GM21381 (cell line): ENCODE results near the gene AKAP3.

Experiments used
- ATAC-seq: cut with Tn5 transposase; IDR thresholded peaks from one replicate; pipeline ENCODE4 v1.9.1; 2021; ENCODE audit warnings: mild to moderate bottlenecking, moderate library complexity; ENCODE audit not compliant: unreplicated experiment

Gene AKAP3

GRCh38 chr12:4603421-4603820, 45.4 kb downstream of the AKAP3 start:
- ATAC-seq: no peak

GRCh38 chr12:4595881-4596280, 53.0 kb downstream of the AKAP3 start:
- ATAC-seq: no peak

GRCh38 chr12:4591180-4591687, 57.6 kb downstream of the AKAP3 start:
- no peak for ATAC-seq

- no peak for ATAC-seq
These were observed 58.9 kb downstream of the AKAP3 start for GRCh38 chr12:4589941-4590340.

GRCh38 chr12:4588916-4589315, 59.9 kb downstream of the AKAP3 start:
- ATAC-seq: no peak

GRCh38 chr12:4587108-4587507, 61.7 kb downstream of the AKAP3 start:
- no peak for ATAC-seq

- no peak for ATAC-seq
These were observed 62.4 kb downstream of the AKAP3 start for GRCh38 chr12:4586500-4586899.

- ATAC-seq: no peak
These were observed 64.0 kb downstream of the AKAP3 start for GRCh38 chr12:4584896-4585295.

GRCh38 chr12:4584281-4584680, 64.6 kb downstream of the AKAP3 start:
- ATAC-seq: no peak

GRCh38 chr12:4580281-4580688, 68.6 kb downstream of the AKAP3 start:
- ATAC-seq: no peak

- ATAC-seq: no peak
These were observed 69.3 kb downstream of the AKAP3 start for GRCh38 chr12:4579305-4580102.

- ATAC-seq: no peak
These were observed 76.2 kb downstream of the AKAP3 start for GRCh38 chr12:4572680-4573079.

GRCh38 chr12:4569261-4569660, 79.6 kb downstream of the AKAP3 start:
- ATAC-seq: no peak

- peak; percentile 55 for ATAC-seq
These were observed 81.6 kb downstream of the AKAP3 start for GRCh38 chr12:4567073-4567881.

GRCh38 chr12:4566474-4566873, 82.4 kb downstream of the AKAP3 start:
- ATAC-seq: no peak
